ENCODE data around the gene NUDT3.
A peak's percentile ranks its signal among the peaks of the same experiment; 100 is the strongest.

Gene NUDT3

GRCh38 chr6:34350137-34350933 is 42.1 kb downstream of the NUDT3 start:
- Histone ChIP-seq H4K20me1 (peaks cover 96% of the 10 kb centered on the region), H3K4me2 (no peak overlapping the region), H3K4me3 (no peak overlapping the region), H3K9ac (no peak overlapping the region), H3K27ac (no peak overlapping the region), H3K27me3 (no peaks in the 10 kb centered on the region), H3K36me3 (no peaks in the 10 kb centered on the region), H3K4me1 (peaks cover 30% of the 10 kb centered on the region), H3K9me3 (no peaks in the 10 kb centered on the region)
- no peak for TF ChIP-seq Cebpa-rat (IDR thresholded peaks at IDR 0.05)

- H3K4me3 ChIP-seq: no peak overlapping the region
- peaks cover 38% of the 10 kb centered on the region for H3K4me1 ChIP-seq
- peaks cover 95% of the 10 kb centered on the region for H4K20me1 ChIP-seq
- no peak overlapping the region for H3K27ac ChIP-seq
- H3K9ac ChIP-seq: no peak overlapping the region
- no peaks in the 10 kb centered on the region for H3K9me3 ChIP-seq
- 0 out of 2 replicates have a peak, but pooled peaks cover 5% of the 10 kb centered on the region for H3K36me3 ChIP-seq
- H3K27me3 ChIP-seq: no peaks in the 10 kb centered on the region
- H3K4me2 ChIP-seq: no peak overlapping the region
- no peak for TF ChIP-seq Cebpa-rat (IDR thresholded peaks at IDR 0.05)
These were observed 43.3 kb downstream of the NUDT3 start for GRCh38 chr6:34349211-34349610.

DNA sequence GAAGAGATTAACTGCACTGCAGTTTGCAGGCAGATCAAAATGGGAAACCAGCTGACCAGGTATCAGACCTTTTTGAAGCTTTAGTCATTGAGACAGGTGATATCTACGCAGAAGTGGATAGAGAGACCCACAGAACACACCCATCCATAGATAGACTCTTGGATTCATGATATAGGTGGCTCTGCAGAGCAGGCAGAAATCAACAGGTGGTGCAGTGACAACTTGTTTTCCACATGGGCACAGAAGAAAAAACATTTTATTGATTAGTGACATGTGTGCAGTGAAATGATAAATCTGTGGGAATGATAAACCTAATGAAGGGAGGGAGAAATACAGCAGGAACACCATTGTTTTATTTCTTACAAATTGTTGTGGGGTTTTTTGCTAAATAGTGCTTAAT is 45.2 kb downstream of the NUDT3 start:
- Histone ChIP-seq H3K36me3 (0 out of 2 replicates have a peak, but pooled peaks cover 5% of the 10 kb centered on the region), H3K9ac (no peak overlapping the region), H3K4me1 (peaks cover 38% of the 10 kb centered on the region), H3K9me3 (no peaks in the 10 kb centered on the region), H3K27me3 (no peaks in the 10 kb centered on the region), H3K4me3 (no peak overlapping the region), H3K27ac (no peak overlapping the region), H4K20me1 (peaks cover 95% of the 10 kb centered on the region), H3K4me2 (peak overlapping the region; percentile 62; the same call in 1 of the 2 replicates)
- TF ChIP-seq Cebpa-rat (IDR thresholded peaks at IDR 0.05): no peak

DNA sequence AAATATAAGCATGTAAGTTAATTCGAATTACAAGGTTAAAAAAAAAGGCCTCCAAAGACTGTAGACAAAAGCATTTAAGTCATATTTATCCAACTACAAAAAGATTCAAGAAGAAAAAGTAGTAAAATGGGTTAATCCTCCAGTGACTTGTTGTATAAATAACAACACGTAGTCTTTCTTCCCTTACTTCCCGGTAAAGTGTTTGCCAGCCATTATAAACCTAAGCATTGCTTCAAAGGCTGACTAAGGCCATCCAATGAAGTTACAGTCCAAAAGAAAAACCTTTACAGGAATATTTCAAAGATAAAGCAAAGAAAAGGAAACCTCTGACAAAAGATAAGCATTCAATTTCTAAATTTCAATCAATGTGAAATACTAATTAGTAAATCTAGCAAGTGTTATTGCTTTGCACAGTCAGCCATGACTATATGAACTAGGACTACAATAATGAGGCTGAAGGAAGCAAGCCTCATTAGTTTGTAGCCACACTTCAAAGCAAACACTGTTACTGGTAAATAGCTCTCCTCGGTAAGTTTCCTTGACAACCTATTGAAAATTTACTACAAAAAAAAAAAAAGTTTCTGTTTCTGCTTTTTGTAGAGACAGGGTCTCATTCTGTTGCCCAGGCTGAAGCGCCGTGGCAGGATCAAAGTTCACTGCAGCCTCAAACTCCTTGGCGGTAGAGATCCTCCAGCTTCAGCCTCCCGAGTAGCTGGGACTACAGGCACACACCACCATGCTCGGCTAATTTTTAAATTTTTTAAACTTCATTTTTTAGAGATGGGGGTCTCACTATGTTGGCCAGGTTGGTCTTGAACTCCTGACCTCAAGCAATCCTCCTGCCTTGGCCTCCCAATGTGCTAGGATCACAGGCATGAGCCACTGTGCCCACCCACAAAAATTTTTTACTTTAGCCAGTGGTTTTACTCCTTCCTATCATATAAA is 46.0 kb downstream of the NUDT3 start:
- Histone ChIP-seq H3K4me3 (no peak overlapping the region), H3K9me3 (no peaks in the 10 kb centered on the region), H3K4me1 (peaks cover 38% of the 10 kb centered on the region), H3K36me3 (peaks cover 12% of the 10 kb centered on the region), H4K20me1 (peaks cover 95% of the 10 kb centered on the region), H3K27me3 (no peaks in the 10 kb centered on the region), H3K4me2 (peak overlapping the region; percentile 62), H3K27ac (0 out of 2 replicates have a peak overlapping the region, but pooled peaks have one; percentile 10), H3K9ac (no peak overlapping the region)
- no peak for TF ChIP-seq Cebpa-rat (IDR thresholded peaks at IDR 0.05)

- Histone ChIP-seq H3K4me1 (peaks cover 49% of the 10 kb centered on the region), H3K9ac (no peak overlapping the region), H3K36me3 (peaks cover 30% of the 10 kb centered on the region), H3K9me3 (no peaks in the 10 kb centered on the region), H3K27ac (no peak overlapping the region), H3K4me3 (no peak overlapping the region), H4K20me1 (peaks cover 84% of the 10 kb centered on the region), H3K27me3 (no peaks in the 10 kb centered on the region), H3K4me2 (no peak overlapping the region)
- no peak for TF ChIP-seq Cebpa-rat (IDR thresholded peaks at IDR 0.05)
These were observed 48.7 kb downstream of the NUDT3 start for GRCh38 chr6:34343806-34344205.

DNA sequence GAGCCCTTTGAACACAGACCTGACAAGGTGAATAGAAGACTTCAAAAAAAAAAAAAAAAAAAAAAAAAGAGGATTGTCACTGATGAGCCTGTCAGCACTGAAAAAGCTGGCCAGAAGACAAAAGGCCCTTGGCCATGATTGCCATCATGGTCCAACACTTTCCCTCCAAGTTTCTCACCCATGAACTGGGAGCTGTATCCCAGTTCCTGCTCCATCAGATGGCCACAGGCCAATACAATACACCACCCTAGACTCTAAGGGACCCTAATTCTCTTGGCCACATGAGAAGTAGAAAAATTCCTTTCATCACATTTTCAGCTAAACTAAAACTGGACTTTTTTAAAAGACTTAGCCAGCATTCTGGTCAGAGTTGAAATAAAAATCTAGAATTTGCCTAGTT is 50.2 kb downstream of the NUDT3 start:
- peaks cover 30% of the 10 kb centered on the region for H3K36me3 ChIP-seq
- H4K20me1 ChIP-seq: peaks cover 84% of the 10 kb centered on the region
- no peak overlapping the region for H3K27ac ChIP-seq
- H3K27me3 ChIP-seq: no peaks in the 10 kb centered on the region
- no peak overlapping the region for H3K4me2 ChIP-seq
- peaks cover 60% of the 10 kb centered on the region for H3K4me1 ChIP-seq
- no peak for TF ChIP-seq Cebpa-rat (IDR thresholded peaks at IDR 0.05)
- no peaks in the 10 kb centered on the region for H3K9me3 ChIP-seq
- no peak overlapping the region for H3K9ac ChIP-seq
- no peak overlapping the region for H3K4me3 ChIP-seq

- Histone ChIP-seq H3K27ac (no peak overlapping the region), H4K20me1 (peaks cover 83% of the 10 kb centered on the region), H3K4me2 (no peak overlapping the region), H3K36me3 (peaks cover 30% of the 10 kb centered on the region), H3K9me3 (no peaks in the 10 kb centered on the region), H3K4me3 (no peak overlapping the region), H3K9ac (no peak overlapping the region), H3K27me3 (no peaks in the 10 kb centered on the region), H3K4me1 (peaks cover 57% of the 10 kb centered on the region)
- no peak for TF ChIP-seq Cebpa-rat (IDR thresholded peaks at IDR 0.05)
These were observed 50.9 kb downstream of the NUDT3 start for GRCh38 chr6:34341481-34341971.

- no peaks in the 10 kb centered on the region for H3K27me3 ChIP-seq
- peaks cover 31% of the 10 kb centered on the region for H3K36me3 ChIP-seq
- H3K4me2 ChIP-seq: no peak overlapping the region
- H3K4me3 ChIP-seq: no peak overlapping the region
- peaks cover 52% of the 10 kb centered on the region for H3K4me1 ChIP-seq
- H3K9ac ChIP-seq: no peak overlapping the region
- H3K9me3 ChIP-seq: no peaks in the 10 kb centered on the region
- H3K27ac ChIP-seq: no peak overlapping the region
- H4K20me1 ChIP-seq: peaks cover 78% of the 10 kb centered on the region
- no peak for TF ChIP-seq Cebpa-rat (IDR thresholded peaks at IDR 0.05)
These were observed 51.5 kb downstream of the NUDT3 start for GRCh38 chr6:34340906-34341480.

DNA sequence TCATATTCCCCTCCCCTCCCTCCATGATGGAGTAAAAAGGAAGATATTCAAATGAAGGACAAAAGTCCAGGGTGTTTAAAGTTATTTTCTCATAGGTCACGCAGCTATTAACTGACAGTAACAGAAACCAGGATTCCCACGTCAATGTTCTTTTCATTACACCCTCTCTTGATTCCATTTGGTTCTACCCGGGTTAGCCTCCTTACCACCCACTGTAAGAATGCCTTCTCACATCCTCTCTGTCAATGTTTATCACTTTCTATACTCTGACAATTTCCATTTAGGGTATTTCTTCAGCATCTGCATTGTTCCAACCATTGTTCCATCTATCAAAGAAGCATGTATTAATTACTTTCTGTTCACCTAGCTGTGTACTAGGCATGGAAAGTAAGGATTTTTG is 52.1 kb downstream of the NUDT3 start:
- peaks cover 73% of the 10 kb centered on the region for H4K20me1 ChIP-seq
- H3K4me2 ChIP-seq: peak overlapping the region; percentile 72
- TF ChIP-seq Cebpa-rat (IDR thresholded peaks at IDR 0.05): no peak
- no peak overlapping the region for H3K9ac ChIP-seq
- peaks cover 35% of the 10 kb centered on the region for H3K36me3 ChIP-seq
- no peak overlapping the region; the same call in 1 of the 2 replicates for H3K27ac ChIP-seq
- no peaks in the 10 kb centered on the region for H3K27me3 ChIP-seq
- H3K9me3 ChIP-seq: no peaks in the 10 kb centered on the region
- H3K4me3 ChIP-seq: no peak overlapping the region
- H3K4me1 ChIP-seq: peaks cover 46% of the 10 kb centered on the region

Data from BLaER1 (cell line).